ENCODE results near the gene TAF6.

The TAF6 gene

GRCh38 chr7:100119072-100119969 is at the start of gene TAF6, which contains the start of gene CNPY4:
Gene TAF6 (minus strand): TSS chr7:100119358. CDS start chr7:100114209, 5,149 bp downstream.
Gene CNPY4 (plus strand): TSS chr7:100119634. CDS start chr7:100119745, 111 bp downstream.
- DNase-seq = peak; percentile 93

GRCh38 chr7:100167912-100168323 is 48.8 kb upstream of the TAF6 start:
- no peak for DNase-seq

- DNase-seq = no peak
These were observed 48.1 kb upstream of the TAF6 start for GRCh38 chr7:100166970-100167911.

GRCh38 chr7:100166317-100166940 is 47.3 kb upstream of the TAF6 start:
- DNase-seq = peak; percentile 20

GRCh38 chr7:100163871-100164270 is 44.7 kb upstream of the TAF6 start:
- DNase-seq = no peak

GRCh38 chr7:100163006-100163531 is 43.9 kb upstream of the TAF6 start:
- DNase-seq = no peak

GRCh38 chr7:100160067-100160466 is 40.9 kb upstream of the TAF6 start:
- no peak for DNase-seq

GRCh38 chr7:100159099-100159623 is 40.0 kb upstream of the TAF6 start:
- DNase-seq = no peak

GRCh38 chr7:100158229-100159098 is 39.3 kb upstream of the TAF6 start, which contains the start of gene TRAPPC14:
Gene TRAPPC14 (minus strand): TSS chr7:100158723. CDS start chr7:100158499, 224 bp downstream.
- peak; percentile 85 for DNase-seq

GRCh38 chr7:100157334-100158228 is 38.4 kb upstream of the TAF6 start:
- no peak for DNase-seq

- DNase-seq = no peak
These were observed 37.8 kb upstream of the TAF6 start for GRCh38 chr7:100157069-100157333.

GRCh38 chr7:100156331-100157068 is 37.3 kb upstream of the TAF6 start:
- peak; percentile 16 for DNase-seq

- no peak for DNase-seq
These were observed 36.6 kb upstream of the TAF6 start for GRCh38 chr7:100155553-100156317.

GRCh38 chr7:100154651-100155491 is 35.7 kb upstream of the TAF6 start:
- no peak for DNase-seq

GRCh38 chr7:100153708-100154535 is 34.8 kb upstream of the TAF6 start:
- no peak for DNase-seq

- no peak for DNase-seq
These were observed 33.9 kb upstream of the TAF6 start for GRCh38 chr7:100152937-100153666.
